NCI-H187 (cell line): Measurements from ENCODE around the gene ANGPTL3.

ENCODE experiments used
- DNase-seq, 2 experiments: peaks; one replicate each; lab custom pipeline; 2025; lab: John Stamatoyannopoulos, UW

ANGPTL3 gene

DNA sequence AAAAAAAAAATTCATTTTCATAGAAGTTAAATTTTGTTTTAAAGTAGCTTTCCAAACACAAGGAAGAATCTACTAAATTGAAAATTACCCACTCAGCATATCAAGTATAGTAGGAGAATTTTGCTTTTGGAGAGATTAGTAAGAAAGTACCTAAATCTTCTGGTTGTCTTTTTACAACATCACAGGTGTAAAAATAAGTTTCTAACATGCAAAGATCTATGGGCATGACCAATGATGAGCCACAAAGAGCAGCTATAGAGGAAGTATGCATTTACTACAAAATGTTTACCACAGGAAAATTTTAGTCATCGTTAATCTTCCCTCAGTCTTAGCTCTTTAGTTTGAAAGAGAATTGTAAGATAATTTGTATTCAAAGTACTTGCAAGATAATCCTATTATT lies 28.1 kb downstream of the ANGPTL3 start:
- no peak for DNase-seq

DNA sequence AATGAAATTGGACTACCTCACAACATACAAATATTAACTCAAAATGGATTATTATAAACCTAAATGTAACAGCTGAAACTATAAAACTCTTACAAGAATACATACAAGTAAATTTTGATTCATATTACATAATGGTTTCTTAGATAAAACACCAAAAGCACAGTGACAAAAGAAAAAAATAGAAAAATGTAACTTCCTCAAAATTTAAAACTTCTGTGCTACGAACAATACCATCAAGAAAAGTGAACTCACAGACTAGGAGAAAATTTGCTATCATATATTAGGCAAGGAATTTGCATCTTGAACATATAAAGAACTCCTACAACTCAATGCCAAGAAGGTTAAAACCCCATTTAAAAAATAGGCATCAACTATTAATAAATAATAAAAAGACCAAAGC lies 31.2 kb downstream of the ANGPTL3 start:
- no peak for DNase-seq

DNA sequence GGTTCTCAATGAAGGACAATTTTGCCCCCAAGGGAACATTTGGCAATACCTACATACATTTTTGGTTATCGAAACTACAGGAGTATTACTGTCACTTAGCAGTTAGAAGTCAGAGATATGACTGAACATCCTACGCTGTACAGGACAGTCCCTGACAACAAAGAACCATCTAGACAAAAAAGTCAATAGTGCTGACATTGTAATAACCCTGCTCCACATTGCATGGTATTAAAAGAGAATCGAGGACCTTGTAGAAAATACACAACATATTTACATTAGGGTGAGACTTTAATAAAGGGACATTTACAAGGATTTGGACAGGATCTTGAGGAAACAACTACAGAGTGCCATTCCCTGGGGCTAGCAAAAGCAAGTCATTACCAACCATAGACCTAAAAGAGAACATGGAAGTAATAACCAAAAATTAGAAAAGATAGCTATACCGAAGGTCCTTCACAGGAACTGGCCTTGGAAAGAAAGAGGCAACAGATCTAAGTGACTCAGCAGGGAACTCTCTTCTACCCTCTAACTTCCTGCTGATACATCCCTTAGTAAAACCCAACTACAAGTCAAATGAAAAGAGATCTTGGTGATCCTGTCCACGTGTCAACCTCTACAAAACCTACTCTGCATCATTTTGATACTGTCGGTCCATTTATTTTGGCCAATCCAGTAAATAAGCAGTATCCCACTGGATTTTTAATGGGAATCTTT lies 40.2 kb downstream of the ANGPTL3 start:
- no peak for DNase-seq

DNA sequence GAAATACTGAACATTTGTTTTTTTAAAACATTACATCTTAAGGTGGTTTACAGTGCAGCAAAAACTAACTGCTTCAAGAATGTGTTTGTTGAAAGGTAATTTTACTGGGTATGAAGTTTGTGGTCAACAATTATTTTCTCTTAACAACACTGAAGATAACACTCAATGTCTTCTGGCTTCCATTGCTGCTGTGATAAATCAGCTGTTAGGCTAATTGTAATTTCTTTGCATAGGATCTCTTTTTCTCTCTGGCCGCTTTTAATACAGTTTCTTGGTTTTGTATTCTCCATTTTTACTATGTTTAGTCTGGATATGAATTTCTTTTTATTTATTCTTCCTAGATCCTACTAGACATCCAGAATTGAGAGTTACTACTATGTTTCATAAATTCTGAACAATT lies 46.0 kb downstream of the ANGPTL3 start:
- no peak for DNase-seq

DNA sequence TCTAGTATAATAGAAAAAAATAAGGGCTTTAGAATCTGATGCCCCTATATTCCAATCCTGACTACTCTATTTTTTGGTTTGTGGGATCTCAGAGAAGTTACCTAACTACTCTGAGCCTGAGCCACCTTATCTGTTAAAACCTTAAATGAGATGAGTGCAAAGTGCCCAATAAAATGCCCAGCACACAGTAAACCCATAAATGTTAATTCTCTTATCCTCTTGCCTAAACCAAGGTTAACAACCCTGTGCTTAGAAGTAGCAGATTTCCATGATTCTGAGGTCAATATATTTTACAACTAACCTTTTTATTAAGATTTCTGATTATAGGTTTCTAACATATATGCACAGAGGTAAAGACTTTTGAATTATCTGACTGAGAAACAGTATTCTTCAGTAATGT lies 55.1 kb downstream of the ANGPTL3 start:
- DNase-seq: no peak

DNA sequence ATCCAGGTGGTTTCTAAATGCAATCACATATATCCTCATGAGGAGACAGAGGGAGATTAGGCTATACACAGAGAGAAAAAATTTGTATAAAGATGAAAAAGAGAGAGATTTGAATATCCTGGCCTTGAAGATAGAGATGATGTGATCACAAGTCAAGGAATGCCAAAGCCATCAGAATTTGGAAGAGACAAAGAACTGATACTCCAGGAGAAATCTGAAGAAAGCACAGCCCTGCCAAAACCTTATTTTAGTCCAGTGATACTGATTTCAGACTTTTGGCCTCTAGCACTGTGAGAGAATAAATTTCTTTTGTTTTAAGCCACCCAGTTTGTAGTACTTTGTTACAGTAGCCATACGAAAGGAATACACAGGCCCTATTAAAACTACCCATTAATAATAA lies 57.4 kb downstream of the ANGPTL3 start:
- no peak for DNase-seq
